Tibial artery (tissue), 4 donors: ENCODE data around the gene PCDH9.

ENCODE experiments used
- DNase-seq, 2 donors: peaks; one replicate each; pipeline ENCODE4 v3.0.0-alpha.2; 2019
- H3K27ac ChIP-seq, 2 donors: fragments of 200-600 bp; sonication (generic) in 1 of 2; 1 replicate in 1 of 2; 2 replicates in 1 of 2; pipeline ENCODE4 v1.5.1; 2018 to 2019; ENCODE audit warnings: mild to moderate bottlenecking in 1 of 2
- H3K27me3 ChIP-seq, 2 donors: fragments of 200-600 bp; sonication (generic) in 1 of 2; one replicate each; pipeline versions ENCODE4 v1.5.1 to v1.6.0; 2016 to 2019
- H3K36me3 ChIP-seq, 3 donors: fragments of 200-600 bp; sonication (generic) in 2 of 3; one replicate each; pipeline ENCODE4 v1.5.1; 2016 to 2019; ENCODE audit warnings: mild to moderate bottlenecking in 2 of 3
- H3K4me1 ChIP-seq, 4 donors: fragments of 200-600 bp; sonication (generic) in 2 of 4; 1 replicate in 3 of 4; 2 replicates in 1 of 4; pipeline ENCODE4 v1.5.1; 2016 to 2019
- H3K4me3 ChIP-seq, 2 donors: fragments of 200-600 bp; sonication (generic) in 1 of 2; 1 replicate in 1 of 2; 2 replicates in 1 of 2; pipeline ENCODE4 v1.5.1; 2018 to 2019; ENCODE audit warnings: mild to moderate bottlenecking in 2 of 2
- H3K9me3 ChIP-seq, 3 donors: fragments of 200-600 bp; sonication (generic) in 1 of 3; one replicate each; pipeline ENCODE4 v1.5.1; 2016 to 2019
- CTCF ChIP-seq, 2 experiments: fragments of 200-600 bp in 1 of 2; fragments of 450-650 bp in 1 of 2; IDR thresholded peaks; one replicate each; pipeline ENCODE4 v1.5.1; 2017 to 2019; ENCODE audit warnings: antibody characterized with exemption in 2 of 2, mild to moderate bottlenecking in 1 of 2, moderate library complexity in 1 of 2
- intact Hi-C: fragments of 100-400 bp; cut with DNase I; formaldehyde crosslinking; loops from one replicate; pipeline ENCODE4 v1.15.0; 2023; ENCODE audit warnings: low total_unique reads

The PCDH9 gene

DNA sequence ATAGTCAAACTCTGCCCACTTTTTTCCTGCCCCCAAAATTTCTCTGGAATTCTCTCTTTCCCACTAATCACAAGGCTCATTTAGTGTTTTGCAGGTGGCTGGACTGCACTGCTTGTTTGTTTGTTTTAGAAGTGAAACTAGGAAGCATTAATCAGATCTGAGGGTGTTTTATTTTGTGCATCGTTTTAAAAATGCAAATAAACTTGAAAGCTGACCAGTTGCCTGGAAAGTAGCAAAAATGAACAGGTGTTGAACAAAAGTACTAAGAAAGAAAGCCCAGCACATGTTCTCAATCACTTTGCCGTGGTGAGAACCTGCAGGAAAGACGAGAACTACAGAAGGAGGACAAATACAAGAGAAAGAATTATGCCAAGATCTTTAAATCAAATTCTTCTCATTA, 365.5 kb downstream of the PCDH9 start:
- Histone ChIP-seq H3K27me3 (no peaks in the 10 kb centered on the region), H3K9me3 (no peaks in the 10 kb centered on the region), H3K4me3 (no peak overlapping the region), H3K27ac (no peak overlapping the region), H3K4me1 (no peaks in the 10 kb centered on the region), H3K36me3 (no peaks in the 10 kb centered on the region)
- intact Hi-C loops: no loop called here
- no peak for DNase-seq
- no peak for TF ChIP-seq CTCF (IDR thresholded peaks at IDR 0.05)

- no peaks in the 10 kb centered on the region for H3K27me3 ChIP-seq
- no peaks in the 10 kb centered on the region for H3K36me3 ChIP-seq
- no peak for TF ChIP-seq CTCF (IDR thresholded peaks at IDR 0.05)
- no peak overlapping the region for H3K27ac ChIP-seq
- DNase-seq: no peak
- H3K9me3 ChIP-seq: no peaks in the 10 kb centered on the region
- no peaks in the 10 kb centered on the region for H3K4me1 ChIP-seq
- H3K4me3 ChIP-seq: no peak overlapping the region
- intact Hi-C loops: no loop called here
Measured at GRCh38 chr13:66860878-66861417, 369.2 kb downstream of the PCDH9 start.

DNA sequence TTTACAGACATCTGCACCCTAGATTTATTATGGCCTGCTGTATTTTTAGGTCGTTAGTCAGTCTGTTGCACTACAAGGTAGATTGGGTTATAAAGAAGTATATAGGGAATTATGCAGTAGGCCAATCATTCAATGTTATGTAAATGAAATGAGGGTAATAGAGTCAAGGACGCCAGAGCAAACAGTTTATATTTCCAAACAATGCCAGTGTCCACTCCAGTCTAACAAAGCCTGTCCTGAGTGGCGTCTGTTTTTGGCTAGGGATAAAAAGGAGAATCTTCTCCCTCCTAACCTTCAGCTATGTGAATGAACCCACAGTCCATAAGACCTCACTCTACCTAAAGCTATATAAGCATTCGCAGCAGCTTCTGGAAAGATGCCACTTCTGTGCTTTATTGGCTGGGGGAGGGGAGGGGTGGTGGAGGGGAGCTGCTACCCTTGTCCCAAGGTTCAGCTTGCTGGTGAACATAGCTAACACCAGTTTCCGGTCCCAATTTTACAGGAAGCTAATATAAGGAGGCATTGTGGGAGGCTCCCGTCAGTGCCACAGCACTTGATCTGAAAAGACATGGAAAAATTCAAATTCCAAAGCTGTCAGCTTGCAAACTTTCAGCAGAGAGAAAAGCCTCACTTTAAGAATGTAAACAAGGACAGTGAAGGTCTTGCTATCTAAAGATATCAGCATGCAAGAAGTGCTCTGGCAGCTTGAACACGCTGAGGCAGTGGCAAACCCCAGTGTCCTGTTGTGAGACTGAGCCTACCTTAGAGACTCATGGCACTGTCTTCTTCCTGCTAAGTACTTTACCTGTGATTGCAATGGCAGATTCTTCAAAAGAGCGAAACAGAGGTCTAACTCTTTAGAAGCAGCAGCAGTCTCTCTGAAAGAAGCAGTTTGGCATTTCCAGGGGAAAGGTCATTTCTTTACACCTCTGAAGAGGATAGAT, 369.9 kb downstream of the PCDH9 start:
- Histone ChIP-seq H3K4me3 (no peak overlapping the region), H3K36me3 (no peaks in the 10 kb centered on the region), H3K27ac (no peak overlapping the region), H3K9me3 (no peaks in the 10 kb centered on the region), H3K27me3 (no peaks in the 10 kb centered on the region), H3K4me1 (no peaks in the 10 kb centered on the region)
- no peak for TF ChIP-seq CTCF (IDR thresholded peaks at IDR 0.05)
- DNase-seq: no peak
- intact Hi-C loops: no loop called here

GRCh38 chr13:66859078-66859477, 371.1 kb downstream of the PCDH9 start:
- no peak for TF ChIP-seq CTCF (IDR thresholded peaks at IDR 0.05)
- Histone ChIP-seq H3K4me3 (no peak overlapping the region), H3K4me1 (no peaks in the 10 kb centered on the region), H3K9me3 (no peaks in the 10 kb centered on the region), H3K36me3 (no peaks in the 10 kb centered on the region), H3K27me3 (no peaks in the 10 kb centered on the region), H3K27ac (no peak overlapping the region)
- DNase-seq: no peak
- intact Hi-C loops: no loop called here

- no peaks in the 10 kb centered on the region for H3K27me3 ChIP-seq
- H3K27ac ChIP-seq: no peak overlapping the region
- H3K4me3 ChIP-seq: no peak overlapping the region
- DNase-seq: no peak
- no peaks in the 10 kb centered on the region for H3K9me3 ChIP-seq
- intact Hi-C loops: no loop called here
- TF ChIP-seq CTCF (IDR thresholded peaks at IDR 0.05): no peak
- H3K36me3 ChIP-seq: no peaks in the 10 kb centered on the region
- H3K4me1 ChIP-seq: no peaks in the 10 kb centered on the region
Measured at GRCh38 chr13:66858163-66858562, 372.0 kb downstream of the PCDH9 start.
